NCI-H1436 (cell line): ENCODE data around the gene GPRC5A.

Experiments
- DNase-seq: peaks from one replicate; lab custom pipeline; 2025; lab: John Stamatoyannopoulos, UW

The GPRC5A gene

DNA sequence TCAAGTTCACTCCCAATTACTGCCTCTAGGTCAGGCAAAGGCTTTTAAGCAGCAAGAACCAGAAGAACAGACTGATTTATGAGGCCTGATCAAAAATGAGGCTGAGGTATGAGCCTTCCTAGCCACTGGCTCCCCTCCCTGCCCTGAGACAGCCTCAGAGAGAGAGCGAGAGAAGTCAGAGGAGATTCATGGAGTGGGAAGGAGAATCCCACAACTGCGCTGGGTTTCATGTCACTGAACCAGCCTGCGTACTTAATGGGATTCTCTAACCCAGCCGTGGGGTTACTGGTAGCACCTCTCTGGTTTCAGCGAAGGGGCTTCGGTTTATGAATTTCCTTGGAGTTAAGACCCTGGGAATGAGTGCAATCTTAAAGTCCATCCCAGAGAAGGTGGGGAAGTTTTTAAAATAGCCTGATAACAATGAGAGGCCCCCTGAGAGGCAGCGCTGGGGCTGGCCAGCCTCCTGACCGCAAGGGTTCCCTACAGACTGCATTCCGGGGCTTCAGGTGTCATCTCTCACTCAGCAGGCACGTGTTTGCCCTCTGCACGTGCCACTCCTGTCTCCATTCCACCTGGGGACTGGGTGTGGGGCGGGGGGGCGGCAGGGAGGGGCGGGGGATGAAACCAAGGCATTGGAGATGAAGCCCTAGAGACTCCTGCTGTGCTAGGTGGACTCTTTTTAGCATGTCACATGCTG, 6.1 kb upstream of the GPRC5A start:
- DNase-seq: no peak

GRCh38 chr12:12887471-12887870, 3.9 kb upstream of the GPRC5A start:
- DNase-seq: no peak

GRCh38 chr12:12889701-12890100, 1.7 kb upstream of the GPRC5A start:
- DNase-seq: no peak

DNA sequence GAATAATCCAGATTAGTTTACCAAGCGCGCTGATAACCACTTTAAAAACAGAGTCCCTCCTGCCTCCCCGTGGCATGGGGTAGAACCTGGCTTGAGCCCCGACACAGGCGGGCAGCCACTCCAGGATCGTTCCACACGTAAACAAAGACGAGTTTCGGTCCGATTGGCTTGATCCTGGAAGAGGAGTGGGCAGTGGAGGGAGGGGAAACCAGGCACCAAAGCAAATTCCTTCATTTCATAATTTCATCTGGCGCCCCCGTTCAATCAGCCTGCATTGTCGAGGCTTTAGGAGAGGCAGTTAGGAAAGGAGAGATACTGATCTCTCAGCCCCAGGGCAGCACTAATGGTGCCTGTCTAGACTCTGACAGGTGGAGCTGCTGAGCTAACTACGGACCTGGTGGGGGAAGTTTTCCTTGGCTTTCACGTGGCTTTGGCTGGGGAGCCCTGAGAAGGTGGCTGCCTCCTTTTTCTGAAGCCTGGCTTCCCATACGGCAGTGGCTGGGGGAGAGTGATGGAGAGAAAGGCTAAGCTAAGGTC, 751 bp upstream of the GPRC5A start:
- peak; percentile 20 for DNase-seq

DNA sequence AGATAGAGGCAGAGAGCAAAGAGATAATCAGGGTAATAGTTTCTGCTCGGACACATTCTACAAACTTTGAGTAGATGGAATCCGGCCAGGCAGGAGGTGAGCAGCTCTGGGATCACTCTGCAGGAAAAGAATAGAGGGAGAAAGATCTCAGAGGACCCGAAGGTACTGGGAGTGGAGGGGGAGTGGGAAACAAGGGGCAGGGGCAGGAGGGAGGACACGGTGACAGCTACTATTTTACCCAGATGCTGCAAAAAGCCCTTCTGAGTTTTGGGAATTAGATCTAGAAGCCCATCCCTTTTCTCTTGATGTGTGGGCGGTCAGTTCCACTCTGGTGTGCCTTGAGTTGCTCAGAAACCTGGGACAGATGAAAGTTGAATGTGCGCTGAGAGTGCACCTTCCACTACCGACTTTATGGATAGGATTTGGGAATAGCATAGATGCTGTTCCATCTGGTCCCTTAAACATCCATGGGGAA, 556 bp downstream of the GPRC5A start:
- DNase-seq: no peak

DNA sequence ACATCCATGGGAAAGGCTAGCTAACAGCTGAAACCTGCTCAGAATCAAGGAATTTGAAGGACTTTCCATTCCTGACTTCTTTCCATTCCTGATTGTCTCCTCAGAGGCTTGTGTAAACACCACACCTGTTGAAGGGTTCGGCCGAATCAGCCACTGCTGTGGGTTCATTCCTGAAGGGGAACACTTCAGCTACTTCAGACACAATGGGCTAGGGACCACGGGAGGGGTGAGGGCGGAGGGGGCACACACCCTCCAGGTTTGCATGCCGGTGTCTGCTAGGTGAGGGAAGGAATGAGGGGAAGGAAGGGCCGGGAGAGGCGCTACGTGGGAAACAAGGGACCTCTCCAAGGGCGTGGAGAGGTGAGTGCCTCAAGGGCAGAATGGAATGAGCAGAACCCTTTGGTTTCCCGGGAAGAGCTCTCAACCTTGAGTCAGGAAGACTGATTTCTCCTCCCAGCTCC, 1.3 kb downstream of the GPRC5A start:
- no peak for DNase-seq

DNA sequence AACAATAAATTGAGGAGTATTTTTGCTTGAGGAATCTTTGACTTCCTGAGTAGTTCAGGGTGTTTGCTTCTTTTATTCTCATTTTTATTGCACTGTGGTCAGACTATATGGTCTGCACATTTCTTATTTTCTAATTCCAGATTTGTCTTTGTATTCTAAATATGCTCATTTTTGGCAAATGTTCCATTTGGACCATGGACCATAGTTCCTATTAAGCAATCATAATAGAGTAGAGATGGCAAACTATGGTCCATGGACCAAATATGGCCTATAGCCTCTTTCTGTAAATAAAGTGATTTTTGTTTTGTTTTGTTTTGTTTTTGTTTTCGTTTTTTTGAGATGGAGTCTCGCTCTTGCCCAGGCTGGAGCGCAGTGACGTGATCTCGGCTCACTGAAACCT, 2.1 kb downstream of the GPRC5A start:
- no peak for DNase-seq

- no peak for DNase-seq
These were observed 4.9 kb downstream of the GPRC5A start for GRCh38 chr12:12896260-12896659.

DNA sequence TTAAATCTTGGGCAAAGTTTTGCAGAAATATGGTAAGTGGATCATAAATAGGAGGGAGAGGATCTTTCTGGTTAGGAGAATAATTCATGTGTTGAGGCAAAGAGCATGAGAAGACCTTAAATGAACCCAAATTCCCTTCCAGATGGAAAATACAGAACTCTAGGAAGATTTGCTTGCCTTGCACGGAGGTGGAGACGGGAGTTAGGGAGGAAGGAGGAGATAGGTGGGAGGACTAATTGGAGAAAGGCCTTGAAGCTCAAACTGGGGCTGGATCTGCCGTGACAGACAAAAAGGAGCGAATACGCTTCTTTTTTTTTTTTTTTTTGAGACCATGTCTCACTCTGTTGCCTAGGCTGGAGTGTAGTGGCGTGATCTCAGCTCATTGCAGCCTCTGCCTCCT, 5.9 kb downstream of the GPRC5A start:
- no peak for DNase-seq

DNA sequence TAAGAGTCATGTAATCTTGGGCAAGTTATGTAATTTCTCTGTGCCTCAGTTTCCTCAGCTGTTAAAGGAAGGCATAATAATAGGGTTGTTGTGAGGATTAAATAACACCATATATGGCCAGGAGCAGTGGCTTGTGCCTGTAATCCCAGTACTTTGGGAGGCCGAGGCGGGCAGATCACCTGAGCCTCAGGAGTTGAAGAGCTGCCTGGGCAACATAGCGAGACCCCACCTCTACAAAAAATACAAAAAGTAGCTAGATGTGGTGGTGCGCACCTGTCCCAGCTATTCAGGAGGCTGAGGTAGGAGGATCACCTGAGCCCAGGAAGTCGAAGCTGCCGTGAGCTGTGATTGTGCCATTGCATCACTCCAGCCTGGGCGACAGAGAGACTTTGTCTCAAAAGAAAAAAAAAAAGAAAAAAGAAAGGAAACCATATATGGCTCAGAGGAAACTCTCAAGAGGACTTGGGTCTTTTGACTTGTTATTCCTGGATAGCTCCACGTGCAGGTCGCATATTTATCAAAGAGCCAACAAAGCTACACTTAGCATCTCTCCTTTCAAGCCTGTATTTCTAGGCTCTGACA, 6.9 kb downstream of the GPRC5A start:
- no peak for DNase-seq

DNA sequence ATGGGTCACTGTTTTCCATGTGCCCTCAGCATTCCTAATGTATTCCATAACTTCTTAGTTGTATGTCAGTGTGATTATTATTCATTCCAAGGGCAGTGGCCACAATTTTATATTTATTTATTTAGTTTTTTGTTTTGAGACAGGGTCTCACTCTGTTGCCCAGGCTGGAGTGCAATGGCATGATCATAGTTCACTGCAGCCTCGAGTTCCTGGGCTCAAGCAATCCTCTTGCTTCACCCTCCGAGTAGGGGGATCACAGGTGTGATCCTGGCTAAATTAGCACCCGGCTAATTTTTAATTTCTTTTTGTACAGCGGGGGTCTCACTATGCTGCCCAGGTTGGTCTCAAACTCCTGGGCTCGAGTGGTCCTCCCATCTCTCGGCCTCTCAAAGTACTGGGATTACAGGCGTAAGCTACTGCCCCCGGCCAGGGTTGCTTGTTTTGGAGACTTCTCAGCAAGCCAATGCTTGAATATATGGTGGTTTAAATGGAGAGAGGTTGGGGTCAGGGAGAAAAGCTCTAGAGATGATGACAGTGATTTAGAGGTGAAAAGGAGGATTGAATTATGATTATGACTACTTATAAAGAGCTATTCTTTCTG, 7.6 kb downstream of the GPRC5A start:
- DNase-seq: no peak

- DNase-seq: no peak
These were observed 8.4 kb downstream of the GPRC5A start for GRCh38 chr12:12899530-12900380.

DNA sequence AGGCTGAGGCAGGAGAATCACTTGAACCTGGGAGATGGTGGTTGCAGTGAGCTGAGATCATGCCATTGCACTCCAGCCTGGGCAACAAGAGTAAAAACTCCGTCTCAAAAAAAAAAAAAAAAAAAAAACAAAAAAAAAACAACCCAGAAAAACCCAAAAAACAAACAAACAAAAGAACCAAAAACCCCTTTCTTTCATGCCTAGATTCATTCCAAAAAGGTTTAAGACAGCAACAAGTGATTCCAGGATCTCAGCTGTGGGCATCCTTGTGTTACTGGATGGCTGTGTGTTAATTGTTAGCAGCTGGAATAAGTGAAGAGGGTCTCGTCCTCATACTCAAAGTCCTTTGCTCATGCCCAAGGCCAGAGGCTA, 9.4 kb downstream of the GPRC5A start:
- DNase-seq: no peak

- DNase-seq: no peak
These were observed 9.9 kb downstream of the GPRC5A start for GRCh38 chr12:12901158-12901791.

DNA sequence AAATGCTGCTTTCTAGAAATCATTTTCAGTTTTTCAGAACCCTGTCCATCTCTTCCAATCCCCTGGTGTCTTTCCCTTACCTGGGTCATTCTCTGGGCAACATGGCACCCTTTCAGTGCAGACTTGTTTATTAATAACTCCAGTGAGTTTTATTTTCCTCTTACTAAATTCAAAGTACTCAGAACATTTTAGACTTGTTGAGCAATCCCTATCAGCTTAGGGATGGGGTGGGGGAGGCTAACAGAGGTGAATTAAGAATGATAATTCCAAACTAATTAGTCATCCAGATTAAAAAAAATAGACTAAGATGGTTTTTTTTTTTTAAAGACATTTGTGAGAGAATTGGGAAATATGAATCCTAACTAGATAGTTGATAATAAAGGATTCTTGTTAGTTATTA, 10.7 kb downstream of the GPRC5A start:
- DNase-seq: no peak

DNA sequence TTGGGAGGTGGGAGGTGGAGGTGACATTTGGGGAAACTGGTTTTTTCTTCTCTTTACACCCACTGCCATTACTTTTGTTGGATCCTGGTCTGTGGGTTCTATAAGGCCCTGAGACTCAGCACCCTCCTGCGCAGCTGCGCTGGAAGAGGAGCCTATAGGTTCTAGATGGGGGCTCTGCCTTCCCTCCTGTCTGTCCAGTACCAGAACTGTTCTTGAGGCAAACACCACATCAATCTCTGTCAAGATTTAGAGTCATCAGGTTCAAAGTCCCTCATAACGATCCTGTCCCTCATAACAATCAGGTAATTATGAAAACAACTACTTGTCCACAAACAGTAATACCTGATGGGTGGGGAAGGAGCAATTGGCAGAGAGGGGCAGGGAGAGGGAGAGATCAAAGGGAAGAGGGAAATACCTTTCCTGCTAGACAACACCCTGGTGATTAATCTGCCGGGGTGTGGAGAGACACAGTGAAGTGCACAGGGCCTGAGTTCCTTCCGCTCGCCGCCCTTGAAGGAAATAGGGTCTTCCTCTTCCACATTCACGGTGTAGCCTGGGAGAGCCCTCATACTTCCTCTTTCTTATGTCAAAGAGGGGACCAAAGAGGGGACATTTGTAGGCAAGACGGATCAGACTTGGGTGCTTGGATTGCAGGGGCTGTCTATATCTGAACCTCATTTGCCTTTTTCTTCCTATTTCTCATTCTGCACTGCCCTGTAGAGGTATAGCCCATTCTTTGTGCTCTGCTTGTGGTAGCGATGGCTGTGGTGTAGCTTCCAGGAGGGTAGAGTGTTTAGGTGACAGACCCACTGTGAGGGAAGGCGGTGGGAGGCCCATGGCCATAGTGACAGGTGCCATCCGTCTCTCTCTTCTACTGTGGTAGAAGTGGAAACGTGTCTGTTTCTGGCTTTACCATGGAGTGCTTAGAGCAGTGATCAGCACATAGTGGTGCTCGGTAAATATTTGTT, 12.6 kb downstream of the GPRC5A start:
- DNase-seq: no peak

- DNase-seq: no peak
These were observed 16.2 kb downstream of the GPRC5A start for GRCh38 chr12:12907552-12907951.

DNA sequence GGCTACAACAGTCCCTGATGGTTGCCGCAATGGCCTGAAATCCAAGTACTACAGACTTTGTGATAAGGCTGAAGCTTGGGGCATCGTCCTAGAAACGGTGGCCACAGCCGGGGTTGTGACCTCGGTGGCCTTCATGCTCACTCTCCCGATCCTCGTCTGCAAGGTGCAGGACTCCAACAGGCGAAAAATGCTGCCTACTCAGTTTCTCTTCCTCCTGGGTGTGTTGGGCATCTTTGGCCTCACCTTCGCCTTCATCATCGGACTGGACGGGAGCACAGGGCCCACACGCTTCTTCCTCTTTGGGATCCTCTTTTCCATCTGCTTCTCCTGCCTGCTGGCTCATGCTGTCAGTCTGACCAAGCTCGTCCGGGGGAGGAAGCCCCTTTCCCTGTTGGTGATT, 16.9 kb downstream of the GPRC5A start:
- DNase-seq: no peak

GRCh38 chr12:12908711-12909110, 17.3 kb downstream of the GPRC5A start:
- no peak for DNase-seq

DNA sequence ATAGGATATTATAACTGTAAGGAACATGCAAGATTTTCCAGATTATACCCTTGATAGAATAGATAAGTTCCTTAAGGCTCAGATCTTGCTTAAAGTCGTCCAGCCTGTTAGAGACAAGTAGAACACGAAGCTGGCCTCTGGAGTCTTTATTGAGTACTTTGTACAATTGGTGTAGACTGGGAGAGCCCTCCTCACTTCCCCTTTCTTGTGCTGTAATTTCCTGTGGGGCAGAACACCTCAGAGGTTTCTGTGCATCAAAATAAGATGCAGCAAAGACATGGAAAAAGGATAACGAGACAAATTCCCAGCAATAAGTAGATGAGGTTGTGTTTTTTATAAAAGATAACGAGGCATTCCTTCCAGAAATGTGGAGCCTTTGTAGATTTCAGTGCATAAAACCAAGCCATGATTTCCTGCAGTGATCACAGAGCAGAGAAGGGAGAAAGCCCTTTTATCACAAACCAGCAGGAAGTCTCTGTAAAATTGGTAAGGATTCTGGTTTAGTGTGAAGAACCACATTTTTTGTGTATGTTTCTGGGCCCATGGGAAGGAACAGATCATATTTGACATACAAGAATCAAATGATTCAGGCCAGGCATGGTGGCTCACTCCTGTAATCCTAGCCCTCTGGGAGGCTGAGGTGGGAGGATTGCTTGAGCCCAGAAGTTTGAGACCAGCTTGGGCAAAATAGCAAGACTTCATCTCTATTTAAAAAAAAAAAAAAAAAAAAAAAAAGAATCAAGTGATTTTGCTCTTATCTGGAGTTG, 18.0 kb downstream of the GPRC5A start:
- DNase-seq: no peak
